A549 (cell line): ENCODE measurements around the gene SNRNP35. TPM values are rescaled to one million over a fixed set of nuclear protein-coding genes. Genes with fewer than 3 reads are reported as not detected.

Experiments
- ATAC-seq, 2 experiments: fragments of 200-7000 bp in 1 of 2; fragments of >200 bp in 1 of 2; cut with Nextera tagmentation in 1 of 2; cut with Tn5 transposase in 1 of 2; 3 replicates each; pipeline versions ENCODE4 v1.8.0 to v1.9.1; 2018 to 2020; ENCODE audit warnings: mild to moderate bottlenecking in 1 of 2, moderate library complexity in 1 of 2
- CTCF ChIA-PET: fragments of 300-600 bp; sonication (Branson Sonifier 250); formaldehyde crosslinking; extraction: SDS; loops from one replicate; lab custom pipeline; 2021; ENCODE audit warnings: antibody characterized with exemption, inconsistent platforms; lab: Yijun Ruan, JAX
- POLR2A ChIA-PET: fragments of 350-600 bp; formaldehyde crosslinking; extraction: SDS; loops from one replicate; lab custom pipeline; 2021; ENCODE audit warnings: antibody characterized with exemption, inconsistent platforms; lab: Yijun Ruan, JAX
- DNase-seq, 2 experiments: peaks; one replicate each; pipeline versions ENCODE4 v3.0.0 to v3.0.0-alpha.2; 2011 to 2016; ENCODE audit warnings: low read depth in 1 of 2, low spot score in 1 of 2
- FAIRE-seq: peaks from 2 replicates; lab custom pipeline; 2011; peaks lifted over from hg19 to GRCh38; lab: Jason Lieb, UNC
- H3K27ac ChIP-seq, 2 experiments: fragments of >200 bp; sonication (Bioruptor Twin); formaldehyde crosslinking; 3 replicates each; pipeline ENCODE4 v1.5.1; 2016 to 2017
- H3K4me1 ChIP-seq: fragments of >200 bp; sonication (Bioruptor Twin); formaldehyde crosslinking; 3 replicates; pipeline ENCODE4 v1.6.1; 2016
- H3K4me2 ChIP-seq: fragments of >200 bp; sonication (Bioruptor Twin); formaldehyde crosslinking; 3 replicates; pipeline ENCODE4 v1.6.1; 2016
- H3K4me3 ChIP-seq: fragments of >200 bp; sonication (Bioruptor Twin); formaldehyde crosslinking; 3 replicates; pipeline ENCODE4 v1.5.1; 2016
- H3K9me3 ChIP-seq: fragments of >200 bp; sonication (Bioruptor Twin); formaldehyde crosslinking; 3 replicates; pipeline ENCODE4 v1.6.1; 2016
- BCL3 ChIP-seq: fragments of >200 bp; sonication (Bioruptor Twin); formaldehyde crosslinking; IDR thresholded peaks from 3 replicates; pipeline ENCODE4 v1.6.1; 2016
- CBX2 ChIP-seq: fragments of 200-600 bp; sonication (generic); IDR thresholded peaks from 2 replicates; pipeline ENCODE4 v1.6.1; 2016; ENCODE audit warnings: low read depth, mild to moderate bottlenecking, borderline replicate concordance
- CHD4 ChIP-seq: fragments of 200-600 bp; sonication (generic); IDR thresholded peaks from 2 replicates; pipeline ENCODE4 v1.6.1; 2016; ENCODE audit warnings: antibody characterized with exemption, mild to moderate bottlenecking, borderline replicate concordance
- CTCF ChIP-seq: fragments of >200 bp; sonication (Bioruptor Twin); formaldehyde crosslinking; IDR thresholded peaks from 3 replicates; pipeline ENCODE4 v1.5.1; 2016
- EP300 ChIP-seq, 2 experiments: fragments of >200 bp; sonication (Bioruptor Twin); formaldehyde crosslinking; IDR thresholded peaks; 2 replicates in 1 of 2; 3 replicates in 1 of 2; pipeline ENCODE4 v1.6.1; 2016 to 2017
- GATA3 ChIP-seq: IDR thresholded peaks from 2 replicates; pipeline ENCODE4 v1.6.1; 2012; ENCODE audit warnings: borderline replicate concordance
- HEYL ChIP-seq: fragments of 250-450 bp; sonication (Bioruptor Pico); IDR thresholded peaks from 2 replicates; pipeline ENCODE4 v1.8.0; 2021; ENCODE audit warnings: mild to moderate bottlenecking, moderate library complexity
- HOXA7 ChIP-seq: fragments of 250-450 bp; sonication (Bioruptor Pico); IDR thresholded peaks from 2 replicates; pipeline ENCODE4 v1.5.0; 2020; ENCODE audit warnings: mild to moderate bottlenecking, moderate library complexity
- HOXB13 ChIP-seq: fragments of 250-450 bp; sonication (Bioruptor Pico); IDR thresholded peaks from 2 replicates; pipeline ENCODE4 v1.5.0; 2020; ENCODE audit warnings: low read depth, mild to moderate bottlenecking, moderate library complexity
- JUN ChIP-seq, 2 experiments: fragments of >200 bp; sonication (Bioruptor Twin); formaldehyde crosslinking; IDR thresholded peaks; 2 replicates in 1 of 2; 3 replicates in 1 of 2; pipeline ENCODE4 v1.6.1; 2016 to 2017
- KDM5A ChIP-seq: fragments of 200-600 bp; sonication (generic); IDR thresholded peaks from 2 replicates; pipeline ENCODE4 v1.6.1; 2016; ENCODE audit warnings: antibody characterized with exemption, mild to moderate bottlenecking
- MAFK ChIP-seq: fragments of 450-650 bp; IDR thresholded peaks from 2 replicates; pipeline ENCODE4 v1.6.1; 2014; ENCODE audit not compliant: partially characterized antibody
- NFE2L2 ChIP-seq: fragments of 150-350 bp; conservative IDR thresholded peaks from 2 replicates; pipeline ENCODE4 v1.6.1; 2014; ENCODE audit warnings: low read length
- NPAS2 ChIP-seq: fragments of 250-450 bp; sonication (Bioruptor Pico); IDR thresholded peaks from 2 replicates; pipeline ENCODE4 v1.8.0; 2022; ENCODE audit warnings: mild to moderate bottlenecking, moderate library complexity, borderline replicate concordance
- NR3C1 ChIP-seq: fragments of >200 bp; sonication (Bioruptor Twin); formaldehyde crosslinking; IDR thresholded peaks from 3 replicates; pipeline ENCODE4 v1.6.1; 2017
- PBX3 ChIP-seq: IDR thresholded peaks from 2 replicates; pipeline ENCODE4 v1.6.1; 2012
- PHF8 ChIP-seq: fragments of 200-600 bp; sonication (generic); IDR thresholded peaks from 2 replicates; pipeline ENCODE4 v1.6.1; 2016; ENCODE audit warnings: low read depth, mild to moderate bottlenecking, antibody characterized with exemption, moderate library complexity, borderline replicate concordance
- POLR2A ChIP-seq: IDR thresholded peaks from 2 replicates; pipeline ENCODE4 v1.6.1; 2012; ENCODE audit warnings: mild to moderate bottlenecking, low read length
- POLR2AphosphoS2 ChIP-seq: conservative IDR thresholded peaks from 2 replicates; pipeline ENCODE4 v1.6.1; 2012; ENCODE audit warnings: low read length, improper control_type of control experiment, inconsistent platforms
- RCOR1 ChIP-seq: fragments of 150-350 bp; IDR thresholded peaks from 2 replicates; pipeline ENCODE4 v1.6.1; 2014; ENCODE audit warnings: antibody characterized with exemption, low read length, low read depth
- REST ChIP-seq: fragments of 200-600 bp; sonication (generic); IDR thresholded peaks from 2 replicates; pipeline ENCODE4 v1.6.1; 2016; ENCODE audit warnings: antibody characterized with exemption, mild to moderate bottlenecking, moderate library complexity
- RFX5 ChIP-seq: fragments of 450-650 bp; IDR thresholded peaks from 2 replicates; pipeline ENCODE4 v1.7.1; 2014; ENCODE audit warnings: antibody characterized with exemption, mild to moderate bottlenecking, moderate library complexity
- TP53 ChIP-seq: fragments of 250-450 bp; sonication (Bioruptor Pico); IDR thresholded peaks from 2 replicates; pipeline ENCODE4 v1.5.0; 2021; ENCODE audit warnings: mild to moderate bottlenecking, moderate library complexity
- ZNF302 ChIP-seq: fragments of 250-450 bp; sonication (Bioruptor Pico); IDR thresholded peaks from 2 replicates; pipeline ENCODE4 v1.9.0; 2021; ENCODE audit warnings: inconsistent platforms, mild to moderate bottlenecking, moderate library complexity
- WGBS: methylation state at CpG from one replicate; pipeline ENCODE4 v1.1.6; 2017; ENCODE audit errors: missing lambda C conversion rate; 5-methylcytosine and 5-hydroxymethylcytosine counted together
- polyA plus RNA-seq, 4 experiments: library from polyadenylated mRNA; depleted of rRNA in 3 of 4; stranded (reverse); fragments of >200 nt; fragmentation: RNase III in 1 of 4; extraction: RNeasy Plus Mini Kit Qiagen cat#74134 plus additional on column Dnase treatment in 1 of 4; gene quantifications; 2 replicates in 3 of 4; 3 replicates in 1 of 4; pipeline ENCODE4 v1.2.3, GENCODE V29; 2011 to 2017

SNRNP35 gene
- polyA plus RNA-seq, 2 of the 4 experiments (the other 2 are of a cell fraction): 19.1 to 21.5 TPM

- CTCF ChIA-PET: no interaction called here
- no peak for TF ChIP-seq EP300 (IDR thresholded peaks at IDR 0.05)
- TF ChIP-seq POLR2A: no peak
- TF ChIP-seq PHF8: no peak
- no peak for TF ChIP-seq CTCF
- TF ChIP-seq GATA3: no peak
- TF ChIP-seq HEYL (CRISPR knock-in tag): no peak
- TF ChIP-seq ZNF302 (CRISPR knock-in tag): no peak
- TF ChIP-seq NPAS2 (CRISPR knock-in tag): no peak
- TF ChIP-seq HOXA7 (CRISPR knock-in tag): no peak
- TF ChIP-seq POLR2AphosphoS2: no peak
- TF ChIP-seq JUN (IDR thresholded peaks at IDR 0.05): no peak
- no peak for TF ChIP-seq MAFK
- TF ChIP-seq TP53: no peak
- WGBS: 94% methylated on average over 15 of the region's 15 CpGs
- Histone ChIP-seq H3K4me2 (no peak overlapping the region), H3K27ac (no peak overlapping the region), H3K4me3 (no peak overlapping the region), H3K4me1 (peaks cover 18% of the 10 kb centered on the region), H3K9me3 (no peaks in the 10 kb centered on the region)
- FAIRE-seq (no peak), ATAC-seq (no peak), DNase-seq (no peak)
- POLR2A ChIA-PET: no interaction called here
Observed at GRCh38 chr12:123475246-123475703, 17.3 kb downstream of the SNRNP35 start.

- Histone ChIP-seq H3K4me2 (no peak overlapping the region), H3K9me3 (no peaks in the 10 kb centered on the region), H3K4me3 (no peak overlapping the region), H3K4me1 (no peaks in the 10 kb centered on the region), H3K27ac (no peak overlapping the region)
- FAIRE-seq (no peak), ATAC-seq (no peak), DNase-seq (no peak)
- 91% methylated on average over 11 of the region's 11 CpGs for WGBS
- TF ChIP-seq BCL3: no peak
- no peak for TF ChIP-seq HOXB13 (CRISPR knock-in tag)
- TF ChIP-seq CHD4: no peak
- TF ChIP-seq NR3C1: no peak
- no peak for TF ChIP-seq TP53
- no peak for TF ChIP-seq KDM5A
- TF ChIP-seq CBX2: no peak
- TF ChIP-seq RCOR1: no peak
- no peak for TF ChIP-seq REST
- TF ChIP-seq MAFK: no peak
- no peak for TF ChIP-seq GATA3
- TF ChIP-seq PBX3: no peak
- TF ChIP-seq EP300 (IDR thresholded peaks at IDR 0.05): no peak
- TF ChIP-seq NFE2L2: no peak
- no peak for TF ChIP-seq RFX5
- POLR2A ChIA-PET: no interaction called here
- CTCF ChIA-PET: interaction anchor here (0.6 to 1.6 kb wide), 3 partner anchors 30 to 1176 kb away, joined by 3 to 4 read pairs (median 3); no protein-coding TSS in a partner anchor
Observed at GRCh38 chr12:123478069-123478468, 20.1 kb downstream of the SNRNP35 start.
